Endothelial cell of umbilical vein (primary cell): Measurements from ENCODE around the gene CGNL1.

Experiments
- CTCF ChIP-seq, 2 donors: IDR thresholded peaks; 1 replicate in 1 of 2; 2 replicates in 1 of 2; pipeline ENCODE4 v1.5.1; 2011; ENCODE audit warnings: low read length in 2 of 2, mild to moderate bottlenecking in 2 of 2, moderate library complexity in 2 of 2, control low read depth in 1 of 2, inconsistent platforms in 1 of 2, low read depth in 1 of 2; ENCODE audit not compliant: insufficient read depth in 1 of 2; ENCODE audit errors: extremely low read depth in 1 of 2
- EZH2 ChIP-seq: IDR thresholded peaks from 2 replicates; pipeline ENCODE4 v1.6.1; 2012; ENCODE audit warnings: borderline replicate concordance, low read depth, mild to moderate bottlenecking, moderate library complexity, low read length, inconsistent platforms; ENCODE audit not compliant: severe bottlenecking
- FOS ChIP-seq: IDR thresholded peaks from 2 replicates; pipeline ENCODE4 v1.6.1; 2011; ENCODE audit warnings: mild to moderate bottlenecking, low read length, moderate library complexity, borderline replicate concordance; ENCODE audit not compliant: insufficient read depth
- MAX ChIP-seq: IDR thresholded peaks from 2 replicates; pipeline ENCODE4 v1.6.1; 2011; ENCODE audit not compliant: insufficient read depth, insufficient read length
- MYC ChIP-seq: IDR thresholded peaks from one replicate; pipeline ENCODE4 v1.6.1; 2011; ENCODE audit warnings: mild to moderate bottlenecking, low read depth, low read length
- POLR2A ChIP-seq: IDR thresholded peaks from 2 replicates; pipeline ENCODE4 v1.6.1; 2012; ENCODE audit warnings: low read depth, mild to moderate bottlenecking, control low read depth, low read length
- POLR2AphosphoS5 ChIP-seq: IDR thresholded peaks from 2 replicates; pipeline ENCODE4 v1.6.1; 2012; ENCODE audit warnings: low read depth, mild to moderate bottlenecking, control low read depth, low read length, moderate library complexity; ENCODE audit not compliant: insufficient read depth

- TF ChIP-seq CTCF (IDR thresholded peaks at IDR 0.05; ENCODE audit: extremely low read depth in 1 of 2, insufficient read depth in 1 of 2, low read depth in 1 of 2, low read length in 2 of 2) (no peak), MYC (no peak), POLR2A (no peak), MAX (no peak), EZH2 (no peak), POLR2AphosphoS5 (no peak), FOS (no peak)
Measured at GRCh38 chr15:57481038-57481705, 104.9 kb downstream of the CGNL1 start.
